HEK293T (cell line): ENCODE results near the gene WDFY1.

Experiments
- ARNT ChIP-seq: fragments of 450-650 bp; IDR thresholded peaks from 2 replicates; pipeline ENCODE4 v1.6.1; 2017; ENCODE audit warnings: mild to moderate bottlenecking
- BHLHE40 ChIP-seq: fragments of 450-650 bp; IDR thresholded peaks from 2 replicates; pipeline ENCODE4 v1.6.1; 2016; ENCODE audit warnings: mild to moderate bottlenecking, moderate library complexity, borderline replicate concordance
- ELF4 ChIP-seq: fragments of 450-650 bp; IDR thresholded peaks from 2 replicates; pipeline ENCODE4 v1.6.1; 2017; ENCODE audit warnings: antibody characterized with exemption
- FOXA1 ChIP-seq: fragments of 450-650 bp; IDR thresholded peaks from 2 replicates; pipeline ENCODE4 v1.6.1; 2016; ENCODE audit warnings: mild to moderate bottlenecking
- FOXK2 ChIP-seq: fragments of 450-650 bp; IDR thresholded peaks from 2 replicates; pipeline ENCODE4 v1.6.1; 2016; ENCODE audit warnings: mild to moderate bottlenecking
- FOXM1 ChIP-seq: fragments of 450-650 bp; IDR thresholded peaks from 2 replicates; pipeline ENCODE4 v1.6.1; 2017; ENCODE audit warnings: mild to moderate bottlenecking, borderline replicate concordance
- HDGF ChIP-seq: fragments of 450-650 bp; IDR thresholded peaks from 2 replicates; pipeline ENCODE4 v1.6.1; 2017; ENCODE audit warnings: antibody characterized with exemption, borderline replicate concordance
- L3MBTL2 ChIP-seq: fragments of 450-650 bp; conservative IDR thresholded peaks from 2 replicates; pipeline ENCODE4 v1.6.1; 2016; ENCODE audit warnings: mild to moderate bottlenecking
- LEF1 ChIP-seq: fragments of 450-650 bp; IDR thresholded peaks from 2 replicates; pipeline ENCODE4 v1.6.1; 2017; ENCODE audit warnings: mild to moderate bottlenecking, borderline replicate concordance
- NFRKB ChIP-seq: fragments of 450-650 bp; IDR thresholded peaks from 2 replicates; pipeline ENCODE4 v1.6.1; 2016; ENCODE audit warnings: mild to moderate bottlenecking, moderate library complexity
- PKNOX1 ChIP-seq: fragments of 450-650 bp; IDR thresholded peaks from 2 replicates; pipeline ENCODE4 v1.6.1; 2016
- SP1 ChIP-seq: fragments of 450-650 bp; IDR thresholded peaks from 2 replicates; pipeline ENCODE4 v1.6.1; 2017
- SUZ12 ChIP-seq: fragments of 450-650 bp; IDR thresholded peaks from 2 replicates; pipeline ENCODE4 v1.6.1; 2016; ENCODE audit warnings: mild to moderate bottlenecking
- TARDBP ChIP-seq: fragments of 450-650 bp; IDR thresholded peaks from 2 replicates; pipeline ENCODE4 v1.6.1; 2016

- TF ChIP-seq ELF4 (no peak), LEF1 (no peak), TARDBP (no peak), FOXK2 (no peak), SUZ12 (no peak), FOXM1 (no peak), SP1 (no peak), FOXA1 (no peak), L3MBTL2 (no peak), NFRKB (no peak), PKNOX1 (no peak), BHLHE40 (no peak), HDGF (no peak), ARNT (no peak)
These were observed 81.6 kb downstream of the WDFY1 start for GRCh38 chr2:223863491-223863890.
